DOHH2 (cell line): Measurements from ENCODE around the gene PTPRK.

ENCODE experiments used
- CTCF ChIP-seq: fragments of 200-600 bp; sonication (generic); IDR thresholded peaks from one replicate; pipeline ENCODE4 v1.5.1; 2014; ENCODE audit warnings: antibody characterized with exemption, mild to moderate bottlenecking, low read depth, low read length; ENCODE audit not compliant: poor library complexity, severe bottlenecking
- EZH2phosphoT487 ChIP-seq: fragments of 200-600 bp; sonication (generic); IDR thresholded peaks from 2 replicates; pipeline ENCODE4 v1.6.1; 2017; ENCODE audit warnings: borderline replicate concordance, mild to moderate bottlenecking, antibody characterized with exemption, low read length, moderate library complexity, mixed read lengths

DNA sequence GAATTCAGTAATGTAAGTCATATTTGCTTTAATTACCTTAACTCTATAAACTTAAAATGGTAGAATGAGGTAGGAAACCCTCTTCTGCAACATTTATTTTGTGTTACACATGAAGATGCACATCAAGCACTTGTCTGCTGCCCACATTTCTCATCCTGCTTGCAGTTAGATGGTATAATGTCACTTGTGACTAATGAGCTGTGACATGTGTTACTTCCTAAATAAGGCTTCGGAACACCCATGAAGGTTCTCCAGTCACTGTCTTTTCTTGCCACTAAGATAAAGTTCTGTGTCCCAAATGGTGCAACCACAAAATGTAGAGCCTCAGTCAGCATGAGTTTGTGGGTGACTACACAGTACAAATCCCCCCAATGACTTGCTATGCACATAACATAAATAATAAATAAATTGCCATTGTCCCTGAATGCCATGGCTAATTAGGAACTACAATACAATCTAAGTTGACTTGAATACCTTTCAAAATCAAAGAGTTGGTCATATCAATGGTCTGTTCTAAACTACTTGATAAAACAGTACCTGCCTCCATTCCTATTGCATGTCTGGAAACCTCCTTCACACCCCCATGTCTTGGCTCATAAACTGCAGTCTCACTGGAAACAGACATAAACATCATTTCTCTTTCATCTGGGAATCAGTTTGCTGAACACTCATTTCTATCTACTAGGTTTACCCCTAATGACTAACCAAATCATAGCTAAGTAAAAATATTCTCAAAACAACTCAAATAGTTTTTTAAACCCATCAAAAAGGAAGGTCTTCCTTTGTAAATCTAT lies 157.2 kb downstream of the PTPRK start:
- TF ChIP-seq CTCF: no peak
- no peak for TF ChIP-seq EZH2phosphoT487
